ENCODE measurements around the gene KCNK15.

KCNK15 gene

GRCh38 chr20:44756956-44757355 lies 11.3 kb downstream of the KCNK15 start:
- H3K4me3 ChIP-seq (ENCODE audit: low read length), result no peak overlapping the region
- TF ChIP-seq EZH2phosphoT487 (IDR thresholded peaks at IDR 0.05; ENCODE audit: low read depth), result no peak
- no peaks in the 10 kb centered on the region for H3K79me2 ChIP-seq (ENCODE audit: low read length)
- no peaks in the 10 kb centered on the region for H3K9me3 ChIP-seq (ENCODE audit: insufficient read depth, low read length)
- H3K36me3 ChIP-seq (replicated peaks; ENCODE audit: low read depth, low read length), result no peaks in the 10 kb centered on the region
- H3K27me3 ChIP-seq (ENCODE audit: low read depth, low read length), result peaks cover 9% of the 10 kb centered on the region
- H4K20me1 ChIP-seq (ENCODE audit: insufficient read depth, low read length), result no peaks in the 10 kb centered on the region
- no peak overlapping the region for H3K27ac ChIP-seq (ENCODE audit: low read length)
- no peaks in the 10 kb centered on the region for H3K4me1 ChIP-seq (ENCODE audit: low read length)
- no peak overlapping the region for H2AFZ ChIP-seq (ENCODE audit: low read depth, low read length)
- H3K9ac ChIP-seq (ENCODE audit: low read length), result no peak overlapping the region
- no peak overlapping the region for H3K4me2 ChIP-seq (ENCODE audit: low read length)

GRCh38 chr20:44758247-44759101 lies 12.8 kb downstream of the KCNK15 start:
- no peaks in the 10 kb centered on the region for H3K36me3 ChIP-seq (replicated peaks; ENCODE audit: low read depth, low read length)

GRCh38 chr20:44759595-44759994 lies 13.9 kb downstream of the KCNK15 start:
- no peak overlapping the region for H2AFZ ChIP-seq (ENCODE audit: low read depth, low read length)
- H3K36me3 ChIP-seq (replicated peaks; ENCODE audit: low read depth, low read length), result no peaks in the 10 kb centered on the region
- no peak overlapping the region for H3K9ac ChIP-seq (ENCODE audit: low read length)
- peaks cover 17% of the 10 kb centered on the region for H3K27me3 ChIP-seq (ENCODE audit: low read depth, low read length)
- no peaks in the 10 kb centered on the region for H4K20me1 ChIP-seq (ENCODE audit: insufficient read depth, low read length)
- no peak for TF ChIP-seq EZH2phosphoT487 (IDR thresholded peaks at IDR 0.05; ENCODE audit: low read depth)
- TF ChIP-seq CTCF (IDR thresholded peaks at IDR 0.05; ENCODE audit: low read depth, low read length), result no peak
- H3K27ac ChIP-seq (ENCODE audit: low read length), result no peak overlapping the region
- H3K79me2 ChIP-seq (ENCODE audit: low read length), result no peaks in the 10 kb centered on the region
- H3K4me3 ChIP-seq (ENCODE audit: low read length), result no peak overlapping the region
- no peaks in the 10 kb centered on the region for H3K4me1 ChIP-seq (ENCODE audit: low read length)
- no peaks in the 10 kb centered on the region for H3K9me3 ChIP-seq (ENCODE audit: insufficient read depth, low read length)
- H3K4me2 ChIP-seq (ENCODE audit: low read length), result no peak overlapping the region

More at GRCh38 chr20:44758247-44759101, 12.8 kb downstream of the KCNK15 start:
- Histone ChIP-seq H4K20me1 (ENCODE audit: insufficient read depth, low read length) (no peaks in the 10 kb centered on the region), H3K27ac (ENCODE audit: low read length) (no peak overlapping the region), H3K4me2 (ENCODE audit: low read length) (no peak overlapping the region), H3K4me1 (ENCODE audit: low read length) (no peaks in the 10 kb centered on the region), H3K79me2 (ENCODE audit: low read length) (no peaks in the 10 kb centered on the region), H3K27me3 (ENCODE audit: low read depth, low read length) (peaks cover 9% of the 10 kb centered on the region), H3K9me3 (ENCODE audit: insufficient read depth, low read length) (no peaks in the 10 kb centered on the region), H2AFZ (ENCODE audit: low read depth, low read length) (no peak overlapping the region), H3K4me3 (ENCODE audit: low read length) (no peak overlapping the region), H3K9ac (ENCODE audit: low read length) (no peak overlapping the region)
- TF ChIP-seq CTCF (IDR thresholded peaks at IDR 0.05; ENCODE audit: low read depth, low read length) (no peak), EZH2phosphoT487 (IDR thresholded peaks at IDR 0.05; ENCODE audit: low read depth) (no peak)

- Histone ChIP-seq H3K4me3 (ENCODE audit: low read length) (no peak overlapping the region), H3K4me1 (ENCODE audit: low read length) (no peaks in the 10 kb centered on the region), H3K9me3 (ENCODE audit: insufficient read depth, low read length) (no peaks in the 10 kb centered on the region), H3K4me2 (ENCODE audit: low read length) (no peak overlapping the region), H4K20me1 (ENCODE audit: insufficient read depth, low read length) (no peaks in the 10 kb centered on the region), H3K36me3 (replicated peaks; ENCODE audit: low read depth, low read length) (no peaks in the 10 kb centered on the region), H3K27me3 (ENCODE audit: low read depth, low read length) (peaks cover 36% of the 10 kb centered on the region), H3K27ac (ENCODE audit: low read length) (no peak overlapping the region), H3K79me2 (ENCODE audit: low read length) (no peaks in the 10 kb centered on the region), H2AFZ (ENCODE audit: low read depth, low read length) (no peak overlapping the region), H3K9ac (ENCODE audit: low read length) (no peak overlapping the region)
- TF ChIP-seq EZH2phosphoT487 (IDR thresholded peaks at IDR 0.05; ENCODE audit: low read depth) (no peak), CTCF (IDR thresholded peaks at IDR 0.05; ENCODE audit: low read depth, low read length) (no peak)
Measured at GRCh38 chr20:44761423-44761822, 15.8 kb downstream of the KCNK15 start.

Data from OCI-LY3 (cell line).